CD4-positive, alpha-beta memory T cell (primary cell): ENCODE data around the gene MKRN2. TPM values are rescaled to one million over a fixed set of nuclear protein-coding genes. Genes with fewer than 3 reads are reported as not detected.

Experiments
- CTCF ChIA-PET: fragments of 350-600 bp; sonication (Branson Sonifier 250); formaldehyde crosslinking; loops from one replicate; lab custom pipeline; 2021; ENCODE audit warnings: inconsistent platforms; ENCODE audit not compliant: partially characterized antibody; lab: Charles Lee
- POLR2A ChIA-PET: fragments of 350-600 bp; sonication (Branson Sonifier 250); formaldehyde crosslinking; loops from one replicate; lab custom pipeline; 2021; ENCODE audit not compliant: partially characterized antibody; lab: Charles Lee
- DNase-seq, 5 donors: peaks; one replicate each; pipeline versions ENCODE4 v3.0.0 to v3.0.0-alpha.2; 2020 to 2022; ENCODE audit warnings: mixed read lengths in 1 of 5
- H3K27ac ChIP-seq: one replicate; pipeline ENCODE4 v1.7.0; 2013; ENCODE audit warnings: low read depth, low read length
- H3K27me3 ChIP-seq: 2 replicates; pipeline ENCODE4 v1.7.0; 2013; ENCODE audit warnings: mild to moderate bottlenecking, low read length, moderate library complexity; ENCODE audit not compliant: insufficient read depth
- H3K36me3 ChIP-seq: 2 replicates; pipeline ENCODE4 v1.7.0; 2013; ENCODE audit warnings: mild to moderate bottlenecking, low read length, moderate library complexity; ENCODE audit not compliant: insufficient read depth
- H3K4me1 ChIP-seq: 2 replicates; pipeline ENCODE4 v1.7.0; 2013; ENCODE audit warnings: mild to moderate bottlenecking, low read length, moderate library complexity; ENCODE audit not compliant: insufficient read depth
- H3K4me3 ChIP-seq, 2 donors: one replicate each; pipeline ENCODE4 v1.7.0; 2013; ENCODE audit warnings: low read length in 2 of 2, mild to moderate bottlenecking in 1 of 2
- H3K9me3 ChIP-seq, 2 donors: one replicate each; pipeline ENCODE4 v1.7.0; 2013; ENCODE audit warnings: low read length in 2 of 2, control low read depth in 1 of 2; ENCODE audit not compliant: control insufficient read depth in 1 of 2
- H3K27ac Mint-ChIP-seq, 7 donors: one replicate each; pipeline ENCODE4 v1.8.0; 2020 to 2021; ENCODE audit warnings: mixed read lengths in 7 of 7, mild to moderate bottlenecking in 6 of 7, inconsistent platforms in 3 of 7, moderate library complexity in 3 of 7
- H3K27me3 Mint-ChIP-seq, 2 donors: one replicate each; pipeline ENCODE4 v1.8.0; 2020 to 2021; ENCODE audit warnings: mixed read lengths in 2 of 2
- H3K36me3 Mint-ChIP-seq, 2 donors: one replicate each; pipeline ENCODE4 v1.8.0; 2020 to 2021; ENCODE audit warnings: mixed read lengths in 2 of 2, inconsistent platforms in 1 of 2, mild to moderate bottlenecking in 1 of 2
- H3K4me1 Mint-ChIP-seq, 4 donors: one replicate each; pipeline ENCODE4 v1.8.0; 2020 to 2021; ENCODE audit warnings: mixed read lengths in 4 of 4, mild to moderate bottlenecking in 1 of 4
- H3K4me3 Mint-ChIP-seq, 8 donors: one replicate each; pipeline ENCODE4 v1.8.0; 2020 to 2021; ENCODE audit warnings: mixed read lengths in 8 of 8, mild to moderate bottlenecking in 7 of 8, moderate library complexity in 6 of 8, inconsistent platforms in 3 of 8
- H3K9me3 Mint-ChIP-seq, 8 donors: one replicate each; pipeline ENCODE4 v1.8.0; 2020 to 2021; ENCODE audit warnings: mixed read lengths in 8 of 8, mild to moderate bottlenecking in 5 of 8, inconsistent platforms in 3 of 8, moderate library complexity in 1 of 8
- intact Hi-C: fragments of 100-400 bp; cut with micrococcal nuclease; formaldehyde crosslinking; loops from one replicate; pipeline ENCODE4 v1.15.1; 2023
- polyA plus RNA-seq, 2 donors: library from polyadenylated mRNA; unstranded; fragments of 300-500 nt; fragmentation: Illumina TruSeq; gene quantifications; one replicate each; pipeline ENCODE4 v1.2.3, GENCODE V29; 2021
- total RNA-seq, 2 experiments: library from RNA; stranded (reverse); gene quantifications; one replicate each; pipeline ENCODE4 v1.2.3, GENCODE V29; 2021

Gene MKRN2
- total and polyA plus RNA-seq, 4 experiments from 2014 or later: 31.7 to 60.3 (median 37.5) TPM

DNA sequence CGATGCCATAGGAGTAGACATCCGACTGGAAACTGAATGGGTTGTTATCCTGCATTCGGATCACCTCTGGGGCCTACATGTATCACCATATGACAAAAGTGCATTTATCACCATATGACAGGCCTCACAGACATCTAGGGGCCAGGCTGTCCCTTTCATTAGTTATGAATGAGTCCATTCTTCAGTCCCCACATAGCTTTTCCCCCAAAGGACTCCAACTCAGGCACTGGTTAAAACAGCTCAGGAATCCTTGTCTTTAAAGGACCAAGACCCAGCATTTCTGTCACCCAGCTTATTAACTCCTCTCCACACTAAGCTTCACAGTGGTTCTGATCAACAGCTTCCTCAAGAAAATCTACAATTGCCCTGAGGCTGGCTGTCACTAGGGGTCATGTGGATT, 28.3 kb downstream of the MKRN2 start:
- CTCF ChIA-PET: interaction anchor here (0.9 kb wide), 1 partner anchor 135 kb away, joined by 5 read pairs; no protein-coding TSS in a partner anchor
- H3K27ac Mint-ChIP-seq: peak overlapping the region in 2 of 7 donors; percentile 8 to 32

DNA sequence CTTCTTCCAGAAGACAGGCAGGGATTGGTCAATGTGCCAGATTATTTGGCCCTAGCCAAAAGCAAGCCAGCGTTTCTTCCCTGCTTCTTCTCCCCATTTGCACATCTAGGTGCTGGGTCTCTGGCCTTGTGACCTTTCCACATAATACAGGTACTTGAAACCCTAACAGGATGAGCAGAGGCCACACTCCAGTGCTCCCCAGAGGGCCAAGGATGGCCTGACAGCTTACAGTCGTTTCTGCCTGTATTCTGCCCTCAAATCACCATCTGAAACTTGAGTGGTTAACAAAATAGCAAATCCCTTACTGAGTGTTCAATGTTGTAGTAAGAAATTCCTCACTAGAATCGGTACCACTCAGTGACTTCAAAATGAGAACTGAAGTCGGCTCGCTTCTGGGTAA, 29.1 kb downstream of the MKRN2 start:
- H3K36me3 Mint-ChIP-seq: peaks cover 42 to 84% of the 10 kb centered on the region in 2 donors
- ChIA-PET POLR2A (no interaction called here), CTCF (no interaction called here)
- no peaks in the 10 kb centered on the region for H3K4me1 Mint-ChIP-seq
- H3K9me3 Mint-ChIP-seq: no peaks in the 10 kb centered on the region
- no peaks in the 10 kb centered on the region for H3K4me1 ChIP-seq
- H3K27ac Mint-ChIP-seq: no peak overlapping the region
- intact Hi-C loops: no loop called here
- DNase-seq: no peak
- H3K9me3 ChIP-seq: no peaks in the 10 kb centered on the region
- H3K27me3 Mint-ChIP-seq: no peaks in the 10 kb centered on the region
- no peaks in the 10 kb centered on the region for H3K27me3 ChIP-seq
- no peak overlapping the region for H3K4me3 ChIP-seq
- no peak overlapping the region for H3K27ac ChIP-seq
- H3K4me3 Mint-ChIP-seq: no peak overlapping the region
- H3K36me3 ChIP-seq: peaks cover 66% of the 10 kb centered on the region

More for the DNA sequence above, 28.3 kb downstream of the MKRN2 start:
- H3K36me3 Mint-ChIP-seq: peaks cover 41 to 82% of the 10 kb centered on the region in 2 donors
- POLR2A ChIA-PET: no interaction called here
- no peaks in the 10 kb centered on the region for H3K27me3 ChIP-seq
- H3K4me1 ChIP-seq: no peaks in the 10 kb centered on the region
- H3K27ac ChIP-seq: no peak overlapping the region
- peaks cover 59% of the 10 kb centered on the region for H3K36me3 ChIP-seq
- H3K9me3 Mint-ChIP-seq: no peaks in the 10 kb centered on the region
- no peak for DNase-seq
- intact Hi-C loops: no loop called here
- no peak overlapping the region for H3K4me3 Mint-ChIP-seq
- H3K9me3 ChIP-seq: no peaks in the 10 kb centered on the region
- no peak overlapping the region for H3K4me3 ChIP-seq
- no peaks in the 10 kb centered on the region for H3K27me3 Mint-ChIP-seq
- no peaks in the 10 kb centered on the region for H3K4me1 Mint-ChIP-seq

DNA sequence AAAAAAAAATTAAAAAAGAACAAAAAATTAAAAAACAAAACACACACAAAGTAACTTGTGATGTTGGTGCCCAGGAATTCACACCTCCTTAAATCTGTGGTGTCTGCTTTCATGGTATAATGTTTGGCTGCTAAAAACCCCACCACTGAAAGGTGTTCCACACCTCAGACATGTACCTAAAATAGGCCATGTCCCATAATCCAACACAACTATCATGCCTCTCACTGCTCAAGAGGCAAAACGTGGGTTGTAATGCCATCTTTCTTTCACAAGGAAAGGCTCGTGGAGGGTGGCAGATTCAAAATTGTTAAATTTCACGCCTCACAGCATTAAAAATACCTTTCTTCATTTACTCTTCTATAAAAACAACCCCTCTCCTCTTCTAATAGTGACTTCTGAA, 29.5 kb downstream of the MKRN2 start:
- peaks cover 69% of the 10 kb centered on the region for H3K36me3 ChIP-seq
- DNase-seq: no peak
- H3K4me1 Mint-ChIP-seq: no peaks in the 10 kb centered on the region
- no peak overlapping the region for H3K4me3 ChIP-seq
- CTCF ChIA-PET: no interaction called here
- H3K27ac Mint-ChIP-seq: no peak overlapping the region
- intact Hi-C loops: no loop called here
- H3K4me3 Mint-ChIP-seq: no peak overlapping the region
- H3K27me3 Mint-ChIP-seq: no peaks in the 10 kb centered on the region
- no peak overlapping the region for H3K27ac ChIP-seq
- H3K4me1 ChIP-seq: no peaks in the 10 kb centered on the region
- no peaks in the 10 kb centered on the region for H3K27me3 ChIP-seq
- POLR2A ChIA-PET: no interaction called here
- no peaks in the 10 kb centered on the region for H3K9me3 ChIP-seq
- peaks cover 45 to 85% of the 10 kb centered on the region in 2 donors for H3K36me3 Mint-ChIP-seq
- no peaks in the 10 kb centered on the region for H3K9me3 Mint-ChIP-seq

DNA sequence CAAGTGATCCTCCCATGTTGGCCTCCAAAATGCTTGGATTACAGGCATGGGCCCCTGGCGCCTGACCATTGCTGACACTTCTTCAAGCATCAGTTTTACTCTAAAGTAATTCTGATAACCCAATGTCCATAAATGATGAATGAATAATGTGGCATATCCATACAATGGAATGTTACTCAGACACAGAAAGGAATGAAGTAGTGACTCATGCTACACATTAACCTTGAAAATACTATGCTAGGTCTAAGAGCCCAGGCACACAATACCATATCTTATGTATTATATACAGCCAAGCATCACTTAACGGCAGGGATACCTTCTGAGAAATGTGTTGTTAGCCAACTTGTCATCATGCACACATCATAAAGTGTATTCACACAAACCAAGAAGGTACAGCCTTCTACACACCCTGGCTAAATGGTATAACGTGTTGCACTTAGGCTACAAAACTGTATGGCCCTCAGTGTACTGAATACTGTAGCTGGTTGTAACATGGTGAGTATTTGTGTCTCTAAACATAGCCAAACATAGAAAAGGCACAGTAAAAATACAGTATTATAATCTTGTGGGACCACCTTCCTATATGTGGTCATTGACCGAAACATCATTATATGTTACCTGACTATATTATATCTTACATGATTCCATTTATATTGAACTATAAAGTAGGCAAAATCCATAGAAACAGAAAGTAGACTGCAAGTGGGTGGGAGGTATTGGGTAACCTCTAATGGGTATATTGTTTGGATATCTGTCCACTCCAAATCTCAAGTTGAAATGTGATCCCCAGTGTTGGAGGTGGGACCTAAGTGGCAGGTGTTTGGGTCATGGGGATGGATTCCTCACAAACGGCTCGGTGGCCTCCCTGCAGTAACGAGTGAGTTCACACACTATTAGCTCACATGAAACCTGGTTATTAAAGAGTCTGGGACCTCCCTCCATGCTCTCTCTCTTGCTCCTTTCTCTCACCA, 31.4 kb downstream of the MKRN2 start:
- Histone ChIP-seq H3K27me3 (no peaks in the 10 kb centered on the region), H3K9me3 (no peaks in the 10 kb centered on the region), H3K27ac (no peak overlapping the region), H3K4me1 (no peaks in the 10 kb centered on the region), H3K4me3 (no peak overlapping the region), H3K36me3 (peaks cover 63% of the 10 kb centered on the region)
- Mint-ChIP-seq H3K36me3 (peaks cover 46 to 82% of the 10 kb centered on the region in 2 donors), H3K27ac (peak overlapping the region in 2 of 7 donors; percentile 24 to 41), H3K4me3 (no peak overlapping the region), H3K9me3 (no peaks in the 10 kb centered on the region), H3K27me3 (no peaks in the 10 kb centered on the region), H3K4me1 (no peaks in the 10 kb centered on the region)
- CTCF ChIA-PET: no interaction called here
- DNase-seq: no peak
- POLR2A ChIA-PET: no interaction called here
- intact Hi-C loops: no loop called here

DNA sequence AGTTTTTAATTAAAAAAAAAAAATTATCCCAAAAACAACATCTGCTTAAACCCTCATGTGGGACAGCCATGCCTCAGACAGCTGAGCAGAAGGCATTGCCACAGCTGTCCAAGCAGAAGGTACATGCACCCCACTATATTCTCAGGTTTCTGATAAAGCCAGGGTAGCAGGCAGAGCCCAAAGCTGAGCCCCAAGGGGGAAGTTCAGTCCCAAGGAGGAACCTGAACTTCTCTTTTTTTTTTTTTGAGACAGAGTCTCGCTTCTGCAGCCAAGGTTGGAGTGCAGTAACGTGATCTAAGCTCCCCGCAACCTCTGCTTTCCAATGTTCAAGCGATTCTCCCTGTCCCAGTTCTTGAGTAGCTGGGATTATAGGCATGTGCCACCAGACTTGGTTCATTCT, 33.2 kb downstream of the MKRN2 start:
- H3K36me3 Mint-ChIP-seq: peaks cover 46 to 83% of the 10 kb centered on the region in 2 donors
- no peak overlapping the region for H3K4me3 ChIP-seq
- H3K27ac Mint-ChIP-seq: peak overlapping the region in 1 of 7 donors; percentile 38
- H3K27me3 ChIP-seq: no peaks in the 10 kb centered on the region
- no peaks in the 10 kb centered on the region for H3K9me3 ChIP-seq
- H3K4me1 Mint-ChIP-seq: peaks cover 0 to 3% (median 0%) of the 10 kb centered on the region in 4 donors
- peaks cover 63% of the 10 kb centered on the region for H3K36me3 ChIP-seq
- no peaks in the 10 kb centered on the region for H3K9me3 Mint-ChIP-seq
- intact Hi-C loops: no loop called here
- CTCF ChIA-PET: interaction anchor here (0.9 kb wide), 1 partner anchor 17 kb away, joined by 4 read pairs; no protein-coding TSS in a partner anchor
- H3K27me3 Mint-ChIP-seq: no peaks in the 10 kb centered on the region
- H3K27ac ChIP-seq: no peak overlapping the region
- DNase-seq: no peak
- no peaks in the 10 kb centered on the region for H3K4me1 ChIP-seq
- no peak overlapping the region for H3K4me3 Mint-ChIP-seq
- POLR2A ChIA-PET: no interaction called here

DNA sequence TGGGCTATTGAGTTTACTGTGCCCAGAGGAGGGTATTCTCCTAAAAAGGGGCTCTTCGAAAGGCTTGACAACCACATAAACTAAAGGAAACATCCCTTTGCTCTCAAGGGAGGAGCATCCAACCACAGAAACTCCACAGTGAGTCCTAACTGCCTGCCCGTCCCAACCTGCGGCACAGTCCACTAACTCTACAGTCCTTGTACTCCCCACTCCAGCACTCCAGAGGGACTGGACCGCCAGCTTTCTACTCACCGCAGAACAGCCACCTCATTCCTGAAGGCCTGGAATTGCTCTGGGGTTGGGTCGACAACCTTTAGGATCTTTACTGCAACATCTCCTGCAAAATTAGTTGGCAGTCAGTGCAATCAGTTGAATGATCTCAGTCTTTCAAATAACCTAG, 34.6 kb downstream of the MKRN2 start:
- peaks cover 53 to 78% of the 10 kb centered on the region in 2 donors for H3K36me3 Mint-ChIP-seq
- Histone ChIP-seq H3K4me1 (no peaks in the 10 kb centered on the region), H3K36me3 (peaks cover 57% of the 10 kb centered on the region), H3K4me3 (no peak overlapping the region), H3K9me3 (no peaks in the 10 kb centered on the region), H3K27me3 (no peaks in the 10 kb centered on the region), H3K27ac (no peak overlapping the region)
- ChIA-PET CTCF (no interaction called here), POLR2A (interaction anchor here (0.6 kb wide), 1 partner anchor 40 kb away, joined by 3 read pairs; no protein-coding TSS in a partner anchor)
- DNase-seq: no peak
- peaks cover 0 to 6% (median 0%) of the 10 kb centered on the region in 4 donors for H3K4me1 Mint-ChIP-seq
- intact Hi-C loops: no loop called here
- no peaks in the 10 kb centered on the region for H3K27me3 Mint-ChIP-seq
- no peak overlapping the region for H3K4me3 Mint-ChIP-seq
- H3K27ac Mint-ChIP-seq: peak overlapping the region in 2 of 7 donors; percentile 23 to 54
- no peaks in the 10 kb centered on the region for H3K9me3 Mint-ChIP-seq

DNA sequence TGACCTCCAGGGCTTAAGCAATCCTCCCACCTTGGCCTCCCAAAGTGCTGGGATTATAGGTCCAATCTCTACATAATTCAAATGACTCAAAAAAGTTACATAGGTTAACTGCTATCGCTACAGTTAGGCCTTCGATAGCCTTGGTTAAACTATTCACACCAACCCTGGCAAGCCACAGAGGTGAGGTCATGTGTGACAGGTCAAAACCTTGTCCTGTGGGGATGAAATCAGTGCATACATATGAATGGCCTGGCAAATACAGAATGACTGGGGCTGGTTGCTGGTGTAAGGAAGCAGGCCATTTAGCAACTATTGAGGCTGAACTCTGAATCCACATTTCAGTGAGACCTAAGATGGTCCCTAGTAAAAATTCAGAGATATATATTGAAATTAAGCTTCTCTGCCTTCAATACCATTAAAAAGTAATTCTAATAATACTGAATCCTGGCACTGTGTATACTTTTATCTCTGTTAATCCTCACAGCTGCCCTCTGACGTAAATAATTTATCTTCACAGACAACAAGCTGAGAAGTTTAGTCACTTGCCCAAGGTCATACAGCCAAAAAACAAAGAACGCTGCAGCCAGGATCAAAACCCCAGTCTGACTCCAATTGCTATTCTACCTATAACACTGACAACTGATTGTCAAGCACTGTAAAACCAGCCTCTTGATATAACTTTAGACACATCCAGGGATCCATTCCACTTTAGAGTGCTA, 35.3 kb downstream of the MKRN2 start:
- Mint-ChIP-seq H3K4me3 (no peak overlapping the region), H3K36me3 (peaks cover 53 to 75% of the 10 kb centered on the region in 2 donors), H3K4me1 (peaks cover 0 to 6% (median 0%) of the 10 kb centered on the region in 4 donors), H3K9me3 (no peaks in the 10 kb centered on the region), H3K27ac (peak overlapping the region in 5 of 7 donors; percentile 8 to 56 (median 40)), H3K27me3 (no peaks in the 10 kb centered on the region)
- peaks cover 62% of the 10 kb centered on the region for H3K36me3 ChIP-seq
- POLR2A ChIA-PET: no interaction called here
- no peak overlapping the region for H3K27ac ChIP-seq
- no peaks in the 10 kb centered on the region for H3K27me3 ChIP-seq
- intact Hi-C loops: no loop called here
- no peaks in the 10 kb centered on the region for H3K4me1 ChIP-seq
- DNase-seq: no peak
- H3K4me3 ChIP-seq: no peak overlapping the region
- CTCF ChIA-PET: no interaction called here
- no peaks in the 10 kb centered on the region for H3K9me3 ChIP-seq
